CD4-positive, alpha-beta T cell treated with Interleukin-12 subunit alpha and Interleukin-12 subunit beta, for 1 hour (primary cell): ENCODE data around the gene SLC7A11.

Source experiments
- DNase-seq: peaks from one replicate; pipeline ENCODE4 v3.0.0-alpha.2; 2020

SLC7A11 gene

GRCh38 chr4:138140879-138141278, 101.3 kb downstream of the SLC7A11 start:
- no peak for DNase-seq

GRCh38 chr4:138138774-138139173, 103.4 kb downstream of the SLC7A11 start:
- no peak for DNase-seq

DNA sequence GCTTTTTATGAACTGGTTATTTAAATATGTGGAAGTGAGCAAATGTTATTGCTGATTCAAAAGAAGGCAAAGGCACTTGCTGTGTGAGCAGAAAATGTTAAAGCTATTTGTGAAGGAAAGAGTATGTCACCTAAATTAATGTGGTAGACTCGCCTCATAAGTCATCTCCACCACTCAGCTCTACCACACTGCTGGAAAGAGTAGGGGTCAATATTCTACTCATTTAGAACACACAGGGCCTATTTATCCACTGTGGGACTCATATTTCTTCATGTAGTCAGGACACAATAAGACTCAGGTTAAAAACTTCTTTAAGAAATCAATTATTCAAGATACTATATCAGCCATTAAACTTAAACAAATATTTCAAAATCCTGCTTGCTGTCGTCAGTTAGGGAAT, 106.5 kb downstream of the SLC7A11 start:
- DNase-seq, result no peak

- no peak for DNase-seq
Observed at GRCh38 chr4:138118270-138118669, 123.9 kb downstream of the SLC7A11 start.

DNA sequence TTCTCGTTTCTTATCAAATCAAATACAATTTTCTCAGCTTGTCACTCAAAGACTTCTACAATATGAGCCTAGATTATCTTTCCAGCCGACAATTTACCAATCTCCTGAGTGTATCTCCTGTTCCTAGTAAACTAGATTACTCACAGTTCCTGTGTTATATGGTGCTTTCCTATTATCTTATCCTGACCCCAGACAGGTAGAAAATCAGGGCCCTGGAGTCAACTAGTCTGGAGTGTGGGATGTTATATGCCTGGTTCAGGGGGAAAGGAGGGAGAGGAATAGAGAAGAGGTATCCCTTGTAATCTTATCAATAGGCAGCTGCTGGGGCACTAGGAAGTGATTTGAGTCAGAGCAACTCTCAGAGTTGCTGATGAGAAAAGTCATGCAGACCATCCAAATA, 127.1 kb downstream of the SLC7A11 start:
- DNase-seq, result no peak

DNA sequence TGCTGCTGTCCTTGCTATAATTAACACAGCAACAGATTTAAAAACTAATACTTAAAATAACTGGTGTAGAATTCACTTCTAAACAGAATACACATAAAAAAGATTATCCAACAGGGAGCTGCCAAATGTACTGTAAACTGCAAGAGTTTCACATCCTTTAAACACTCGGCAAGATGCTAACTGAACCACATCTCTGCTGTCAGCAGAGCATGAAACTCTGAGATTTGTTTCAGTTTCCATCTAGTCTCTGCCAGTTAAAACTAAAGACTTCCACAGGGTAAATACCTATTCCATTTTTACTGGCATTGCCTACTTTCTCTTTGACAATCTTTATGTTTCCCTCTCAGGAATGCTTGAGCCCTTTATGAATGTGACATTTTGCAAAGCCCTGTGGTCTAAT, 127.7 kb downstream of the SLC7A11 start:
- DNase-seq, result no peak
